ENCODE data around the gene MINDY3.
"Not testable (repeated sequence)": the region's sequence is repeated elsewhere in the genome, so short reads cannot be mapped to it uniquely, and the experiment has no call there.

Gene MINDY3

DNA sequence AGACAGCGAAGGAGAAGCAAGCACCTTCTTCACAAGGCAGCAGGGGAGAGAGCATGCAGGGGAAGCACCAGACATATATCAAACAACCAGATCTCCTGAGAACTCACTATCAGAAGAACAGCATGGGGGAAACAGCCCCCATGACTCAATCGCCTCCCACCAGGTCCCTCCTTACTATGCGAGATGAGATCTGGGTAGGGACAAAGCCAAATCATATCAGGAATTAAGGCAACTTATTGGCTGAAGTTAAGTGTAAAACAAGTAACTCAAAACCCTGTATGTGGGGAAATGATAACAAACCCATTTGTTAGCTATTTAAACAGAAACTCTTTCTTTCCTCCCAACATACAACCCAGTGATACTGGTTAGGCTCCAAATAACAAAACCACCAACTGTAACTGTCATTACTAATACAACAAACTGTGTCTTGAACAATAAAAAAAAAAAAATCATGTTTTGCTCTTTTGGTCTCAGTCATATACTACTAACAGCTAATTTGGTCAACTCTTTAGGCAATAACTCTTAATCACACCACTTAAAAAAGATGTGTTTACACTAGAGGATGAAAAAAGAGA, 57.8 kb downstream of the MINDY3 start:
- DNase-seq = no peak

DNA sequence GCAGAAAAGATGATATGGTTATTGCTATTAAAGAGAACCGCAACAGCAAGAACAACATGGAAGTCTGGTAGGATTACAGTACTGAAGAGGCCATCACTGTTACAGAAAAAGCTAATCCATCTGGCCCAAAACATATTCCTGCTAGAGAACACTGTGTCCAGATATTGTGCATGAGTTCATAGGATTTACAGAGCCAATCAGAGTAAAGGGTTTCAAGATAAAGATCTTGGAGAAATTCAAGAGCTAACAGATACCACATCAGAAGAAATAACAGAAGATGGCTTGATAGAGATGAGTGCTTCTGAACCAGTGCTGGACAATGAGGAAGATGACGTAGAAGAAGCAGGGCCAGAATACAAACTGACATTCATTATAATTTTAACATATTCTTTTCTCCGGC, 58.7 kb downstream of the MINDY3 start:
- no peak for DNase-seq

DNA sequence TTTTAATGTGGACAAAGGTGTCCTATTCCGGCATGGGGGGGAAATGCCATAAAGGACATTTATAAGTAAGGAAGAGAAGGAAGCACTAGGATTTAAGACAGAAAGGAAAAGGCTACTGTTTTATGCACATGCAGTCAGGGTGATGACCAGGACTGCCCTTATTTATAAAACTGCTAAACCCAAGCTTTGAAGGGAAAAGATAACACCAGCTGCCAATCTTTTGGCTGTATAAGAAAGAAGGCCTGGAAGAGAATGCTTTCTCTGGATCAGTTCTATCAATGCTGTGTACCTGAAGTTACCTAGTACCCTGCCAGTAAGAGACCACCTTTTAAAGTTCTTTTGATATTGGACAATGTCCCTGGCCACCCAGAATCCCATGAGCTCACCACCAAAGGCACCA, 59.2 kb downstream of the MINDY3 start:
- no peak for DNase-seq

DNA sequence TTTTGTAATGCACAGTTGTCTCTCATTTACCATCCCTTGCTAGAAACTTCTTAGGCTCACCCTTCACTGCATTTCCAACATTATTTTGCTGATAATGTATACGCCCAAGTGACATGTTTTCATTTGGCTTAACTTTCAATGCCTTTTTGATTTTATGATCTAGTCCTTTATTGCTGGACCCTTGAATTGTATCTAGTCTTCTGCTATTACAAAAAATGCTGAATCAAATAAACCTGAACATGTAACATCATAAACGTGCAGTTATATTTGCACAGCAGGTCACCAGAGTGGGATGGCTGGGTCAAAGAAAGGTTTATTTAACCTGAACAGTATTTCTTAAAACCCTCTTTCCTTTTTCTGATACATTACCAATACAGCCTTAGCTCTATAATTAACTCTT, 63.0 kb downstream of the MINDY3 start:
- no peak for DNase-seq

DNA sequence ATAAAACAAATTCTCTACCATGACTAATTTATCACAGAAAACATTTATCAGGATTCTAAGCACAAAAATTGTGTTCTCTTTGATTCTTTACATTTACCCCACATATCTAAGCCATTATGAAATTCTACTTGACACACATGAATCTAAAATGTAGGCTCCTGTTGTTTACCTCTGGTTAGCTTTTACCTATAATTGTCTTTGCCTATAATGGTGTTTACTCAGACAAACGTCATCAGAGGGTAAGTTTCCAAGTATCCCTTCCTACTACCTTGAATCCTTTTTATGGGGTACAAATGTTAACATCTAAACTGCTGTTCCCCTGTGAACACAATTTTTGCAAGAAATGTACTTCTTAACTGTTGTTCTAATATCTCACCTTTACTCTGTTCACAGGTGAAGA, 63.5 kb downstream of the MINDY3 start:
- no peak for DNase-seq

DNA sequence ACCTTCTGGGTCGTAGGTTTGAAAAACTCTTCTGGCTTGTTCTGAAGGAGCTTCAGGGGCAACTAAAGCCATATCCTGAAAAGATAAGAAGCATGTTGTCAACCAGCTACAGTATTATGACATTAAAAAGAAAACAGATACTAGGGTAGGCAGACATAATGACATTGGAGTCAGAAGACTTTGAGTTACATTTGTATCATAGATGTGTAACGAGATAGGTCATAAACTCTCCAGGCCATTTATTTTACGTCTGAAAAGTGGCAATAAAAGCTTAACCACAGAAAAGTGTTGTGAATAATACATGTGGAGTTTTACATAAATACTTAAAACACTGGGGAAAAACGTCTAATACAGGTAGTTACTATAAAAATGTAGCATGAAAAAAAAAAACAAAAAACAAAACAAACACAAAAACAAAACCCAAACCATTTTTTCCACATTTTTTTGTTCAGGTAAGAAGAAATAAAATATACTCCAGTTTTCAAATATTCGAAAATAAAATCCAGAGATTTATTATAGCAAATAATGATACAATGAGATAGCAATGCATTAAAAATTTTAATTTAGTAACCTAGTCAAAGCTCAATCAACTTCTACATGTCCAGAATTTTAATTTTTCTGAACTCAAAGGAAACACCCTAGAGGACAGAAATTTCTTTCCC, 64.1 kb downstream of the MINDY3 start:
- DNase-seq = no peak

DNA sequence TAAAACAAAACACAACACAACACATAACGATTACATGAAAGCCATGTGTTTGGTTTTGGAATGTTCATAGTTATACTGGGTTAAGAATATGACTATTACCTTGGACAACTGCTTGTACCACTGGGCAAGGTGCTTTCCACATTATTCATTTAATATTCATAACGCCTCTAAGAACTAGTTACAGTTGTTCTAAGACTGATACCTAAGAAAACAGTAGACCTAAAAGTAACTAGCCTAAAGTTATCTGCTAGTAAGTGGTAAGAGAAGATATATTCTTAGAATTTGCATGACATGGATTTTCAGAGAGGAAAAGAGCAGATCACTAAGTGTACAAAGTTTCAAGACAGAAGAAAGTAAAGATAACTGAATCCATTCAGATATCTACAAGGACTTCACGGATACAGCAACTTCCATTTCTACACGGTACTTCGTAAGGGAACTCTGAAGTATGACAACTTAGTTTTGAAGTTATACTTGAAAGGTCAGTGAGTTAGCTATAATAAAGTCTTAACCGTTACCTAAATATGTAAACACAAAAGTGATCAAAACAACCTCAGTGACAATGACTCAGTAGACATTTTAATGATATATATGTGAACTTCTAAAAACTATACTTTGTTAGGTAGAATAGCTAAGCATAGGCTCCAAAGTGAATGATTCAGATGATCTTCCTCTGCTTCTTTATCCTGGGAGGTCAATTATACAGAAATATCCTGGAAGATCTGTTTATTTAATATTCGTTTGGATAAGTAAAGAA, 65.1 kb downstream of the MINDY3 start:
- no peak for DNase-seq

DNA sequence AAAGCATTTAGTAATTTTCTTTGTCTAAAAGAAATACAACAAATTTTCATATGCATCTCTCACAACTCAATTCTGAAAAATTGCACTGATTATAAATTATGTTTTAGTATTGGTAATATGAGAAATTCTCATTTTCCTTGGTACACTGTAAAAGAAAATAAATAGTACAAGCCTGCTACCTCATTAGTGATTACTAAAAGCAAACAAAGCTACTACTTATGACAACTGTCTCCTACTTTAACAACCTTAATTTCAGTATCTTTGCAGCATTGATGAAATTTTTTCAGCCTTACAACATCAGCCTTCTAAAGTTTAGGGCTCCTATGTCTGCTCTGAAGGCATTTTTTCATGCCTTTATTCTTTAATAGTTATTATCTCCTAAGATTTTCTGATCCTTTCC, 65.7 kb downstream of the MINDY3 start:
- no peak for DNase-seq

DNA sequence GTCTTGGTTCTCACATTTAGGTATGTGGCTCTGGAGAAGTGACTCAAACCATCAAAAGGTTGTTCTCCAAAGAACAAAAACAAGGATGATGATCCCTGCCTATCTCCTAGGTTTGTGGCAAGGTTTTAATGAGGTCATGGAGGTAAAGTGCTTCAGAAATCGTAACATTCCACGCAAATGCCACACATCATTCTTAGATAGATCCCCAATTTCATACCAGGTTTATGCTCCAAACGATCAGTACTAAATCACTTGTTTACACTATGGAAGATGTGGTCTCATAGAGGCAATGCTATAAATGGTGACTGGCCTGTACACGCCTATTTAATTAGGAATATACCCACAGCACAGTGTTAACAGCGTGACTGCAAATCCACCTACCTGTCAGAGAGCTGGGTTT, 66.6 kb downstream of the MINDY3 start:
- DNase-seq = no peak

DNA sequence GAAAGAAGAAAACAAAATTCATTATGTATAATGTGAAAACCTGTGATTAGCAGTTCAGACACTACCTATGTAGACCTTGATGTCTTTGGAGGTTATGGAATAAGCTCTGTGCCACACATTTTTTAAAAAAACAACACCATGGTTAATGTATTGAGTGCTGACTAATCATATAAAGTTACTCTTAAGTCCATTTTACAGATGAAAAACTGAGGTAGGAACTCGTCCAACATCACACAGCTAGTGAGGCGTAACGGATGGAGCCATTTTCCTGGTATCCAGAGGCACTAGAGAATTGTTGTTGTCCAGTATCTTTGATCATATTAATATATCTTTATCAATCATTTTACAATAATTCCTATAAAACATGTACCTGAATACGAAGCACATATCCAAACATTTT, 67.5 kb downstream of the MINDY3 start:
- DNase-seq = no peak

DNA sequence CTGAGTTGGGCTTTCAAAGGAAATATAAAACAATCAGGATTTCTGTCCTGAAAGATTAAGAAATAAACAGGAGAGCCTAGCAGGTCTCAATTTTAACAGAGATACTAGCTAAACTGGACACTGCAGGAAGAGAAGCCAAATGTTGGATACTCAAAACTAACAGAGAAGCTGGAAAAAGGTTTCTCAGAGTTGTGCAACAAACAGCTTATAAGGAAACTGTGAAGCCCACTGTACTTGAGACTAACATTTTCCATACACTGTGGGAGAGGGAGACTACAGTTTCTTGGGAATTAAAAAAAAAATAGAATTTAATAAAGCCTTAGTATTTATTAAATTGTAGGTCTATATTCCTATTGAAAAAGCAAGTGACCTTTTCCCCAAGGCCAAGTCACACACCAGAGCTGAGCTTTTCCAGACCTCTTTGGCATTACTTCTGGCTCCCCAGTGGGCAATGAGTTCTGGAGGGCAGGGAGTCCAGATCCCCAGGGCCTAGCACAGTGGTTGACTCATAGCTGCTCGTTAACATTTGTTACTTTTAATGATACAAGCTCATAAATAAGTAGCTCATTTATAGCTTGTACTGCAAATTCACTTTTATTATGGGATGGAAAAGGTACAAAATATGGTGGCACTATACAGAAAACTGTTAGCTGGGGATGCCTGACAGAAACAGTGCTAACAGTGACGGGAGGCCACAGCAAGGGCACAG, 68.3 kb downstream of the MINDY3 start:
- no peak for DNase-seq

DNA sequence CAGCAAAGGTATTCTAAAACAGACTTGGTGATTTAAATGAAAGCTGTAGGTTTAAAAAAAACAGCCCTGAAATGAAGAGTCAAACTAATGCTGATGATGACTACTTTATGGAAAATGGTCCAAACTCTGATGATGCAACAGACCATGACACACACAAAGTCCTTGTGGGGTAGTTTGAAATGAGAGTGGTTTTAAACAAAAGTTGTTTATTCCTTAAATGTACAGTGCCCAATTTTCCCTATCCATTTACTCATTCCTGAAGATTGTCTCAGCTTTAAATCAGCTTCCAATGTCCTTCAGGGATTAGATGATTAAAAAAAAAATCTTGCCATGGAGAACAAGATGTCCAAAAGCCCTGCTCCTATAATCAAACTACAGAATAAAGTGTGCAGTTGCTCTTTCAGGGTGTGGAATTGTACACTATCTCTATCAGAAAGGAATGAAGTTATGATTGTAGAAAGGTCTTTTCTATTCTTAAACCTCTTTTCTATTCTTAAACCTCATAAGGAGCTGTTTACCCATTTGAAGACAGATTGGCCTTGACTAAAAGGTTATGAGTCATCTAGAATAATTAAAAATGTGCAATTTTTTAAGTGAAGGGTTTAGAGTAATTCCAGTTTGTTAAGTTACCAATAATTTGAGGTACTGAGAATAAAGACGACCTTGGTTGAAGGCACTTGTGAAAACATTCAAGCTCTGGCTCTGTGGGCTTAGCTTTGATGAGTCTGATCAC, 70.3 kb downstream of the MINDY3 start:
- DNase-seq = no peak

DNA sequence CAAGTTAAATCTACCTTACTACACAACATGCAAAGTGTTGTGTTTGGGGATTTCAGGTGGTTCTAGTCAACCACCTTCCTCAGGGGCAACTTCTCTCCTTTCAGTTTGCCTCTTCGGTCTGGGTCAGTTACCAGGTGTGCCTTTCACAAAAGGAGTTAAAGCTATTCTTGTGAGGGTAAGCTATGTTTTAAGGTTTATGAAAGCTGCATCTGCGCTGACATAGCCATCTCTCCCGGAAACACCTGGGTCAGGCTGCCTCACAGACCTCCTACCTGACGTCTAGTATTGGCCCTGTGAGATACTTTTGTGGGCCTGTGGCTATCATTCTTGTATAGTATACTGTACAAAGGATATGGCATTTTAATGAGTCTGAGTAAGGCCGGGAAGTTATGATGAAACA, 72.9 kb downstream of the MINDY3 start:
- no peak for DNase-seq

DNA sequence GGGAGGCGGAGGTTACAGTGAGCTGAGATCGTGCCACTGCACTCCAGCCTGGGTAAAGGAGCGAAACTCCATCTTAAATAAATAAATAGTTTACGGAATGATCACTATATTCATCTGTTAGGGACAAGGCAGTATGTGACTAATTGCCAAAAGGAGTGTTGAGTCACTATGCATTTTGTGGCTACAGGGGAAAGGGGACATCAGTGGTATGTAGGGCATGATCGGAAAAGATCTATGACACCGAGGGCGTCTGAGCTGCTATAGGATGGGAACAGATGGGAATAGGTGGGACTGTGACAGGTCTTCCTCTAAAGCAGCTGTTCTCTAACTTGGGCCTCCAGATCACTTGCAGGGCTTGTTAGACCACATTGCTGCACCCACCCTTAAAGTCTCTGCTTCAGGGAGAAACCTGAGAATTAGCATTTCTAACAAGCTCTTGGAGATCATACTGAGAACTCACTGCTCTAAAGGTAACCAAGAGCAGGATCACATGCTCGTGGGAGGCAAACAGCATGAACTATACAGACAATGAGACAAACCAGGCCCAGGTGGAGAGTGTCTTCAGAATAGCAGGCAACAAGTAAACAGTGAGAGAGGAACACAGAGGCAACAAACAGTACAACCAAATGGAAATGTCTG, 75.5 kb downstream of the MINDY3 start:
- no peak for DNase-seq

DNA sequence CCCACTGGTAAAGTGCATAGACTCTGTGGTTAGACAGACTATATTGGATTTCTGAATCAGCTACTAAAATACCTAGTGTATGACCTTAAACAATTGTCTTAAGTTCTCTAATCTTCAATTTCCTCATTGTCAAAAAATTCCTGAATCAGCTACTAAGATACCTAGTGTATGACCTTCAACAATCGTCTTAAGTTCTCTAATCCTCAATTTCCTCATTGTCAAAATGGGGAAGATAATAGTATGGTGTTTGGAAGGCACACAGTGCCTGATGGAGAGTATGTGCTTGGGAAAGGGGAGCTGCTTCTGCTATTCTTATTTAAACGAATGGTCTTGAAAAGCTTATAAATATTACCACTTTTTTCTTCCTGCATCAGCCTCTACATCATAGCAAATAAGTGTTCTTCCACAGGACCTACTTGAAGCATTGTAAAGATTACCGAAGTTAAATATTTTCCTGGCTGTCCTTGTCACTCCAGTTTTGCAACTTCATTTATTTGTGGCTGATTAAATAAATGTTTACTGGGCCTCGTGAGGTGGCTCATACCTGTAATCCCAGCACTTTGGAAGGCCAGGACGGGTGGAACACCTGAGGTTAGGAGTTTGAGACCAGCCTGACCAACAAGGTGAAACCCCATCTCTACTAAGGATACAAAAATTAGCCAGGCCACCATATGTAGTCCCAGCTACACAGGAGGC, 76.2 kb downstream of the MINDY3 start:
- DNase-seq = no peak

DNA sequence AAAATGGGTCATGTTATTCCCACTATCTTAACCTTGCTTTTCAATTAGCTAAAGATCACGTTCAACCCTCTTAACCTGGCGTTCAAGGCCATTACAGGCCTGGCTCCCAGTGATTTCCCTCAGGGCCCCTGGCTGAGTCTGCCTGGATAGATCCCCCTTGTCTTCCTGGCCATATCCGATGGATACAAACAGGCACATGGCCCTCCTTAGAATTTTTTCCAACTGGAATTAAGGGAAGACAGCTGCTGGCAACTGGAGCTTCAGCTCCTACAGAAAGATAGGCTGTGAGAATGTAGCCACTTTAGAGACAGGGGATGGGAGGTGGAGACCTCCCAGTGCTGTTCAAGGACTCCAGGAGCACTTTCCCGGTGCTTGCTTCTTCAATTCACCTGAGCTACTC, 77.5 kb downstream of the MINDY3 start:
- DNase-seq = no peak

DNA sequence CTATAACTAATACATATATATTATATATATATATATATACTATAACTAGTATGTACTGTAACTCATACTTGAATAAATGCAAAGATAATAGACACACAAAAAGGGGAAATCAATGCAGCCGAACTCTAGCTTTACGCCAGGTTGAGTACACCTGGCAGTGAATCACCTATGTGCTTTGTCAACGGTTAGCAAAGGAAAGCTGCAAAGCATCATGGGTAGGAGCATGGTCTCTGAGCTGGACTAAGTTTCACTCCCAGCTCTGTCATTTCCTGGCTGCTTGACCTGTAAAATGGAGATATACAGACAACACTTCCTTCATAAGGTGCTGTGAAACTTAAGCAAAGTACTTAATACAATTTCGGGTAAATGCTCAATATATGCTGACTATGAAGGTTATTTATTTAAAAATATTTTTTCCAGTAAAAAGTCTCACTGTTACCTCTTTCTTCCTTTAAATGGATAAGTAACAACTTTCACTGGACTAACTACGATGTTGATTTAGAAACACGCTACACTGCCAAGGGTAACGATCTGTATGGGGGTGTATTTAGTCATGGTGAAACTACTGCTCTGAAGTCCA, 78.8 kb downstream of the MINDY3 start:
- DNase-seq = no peak

DNA sequence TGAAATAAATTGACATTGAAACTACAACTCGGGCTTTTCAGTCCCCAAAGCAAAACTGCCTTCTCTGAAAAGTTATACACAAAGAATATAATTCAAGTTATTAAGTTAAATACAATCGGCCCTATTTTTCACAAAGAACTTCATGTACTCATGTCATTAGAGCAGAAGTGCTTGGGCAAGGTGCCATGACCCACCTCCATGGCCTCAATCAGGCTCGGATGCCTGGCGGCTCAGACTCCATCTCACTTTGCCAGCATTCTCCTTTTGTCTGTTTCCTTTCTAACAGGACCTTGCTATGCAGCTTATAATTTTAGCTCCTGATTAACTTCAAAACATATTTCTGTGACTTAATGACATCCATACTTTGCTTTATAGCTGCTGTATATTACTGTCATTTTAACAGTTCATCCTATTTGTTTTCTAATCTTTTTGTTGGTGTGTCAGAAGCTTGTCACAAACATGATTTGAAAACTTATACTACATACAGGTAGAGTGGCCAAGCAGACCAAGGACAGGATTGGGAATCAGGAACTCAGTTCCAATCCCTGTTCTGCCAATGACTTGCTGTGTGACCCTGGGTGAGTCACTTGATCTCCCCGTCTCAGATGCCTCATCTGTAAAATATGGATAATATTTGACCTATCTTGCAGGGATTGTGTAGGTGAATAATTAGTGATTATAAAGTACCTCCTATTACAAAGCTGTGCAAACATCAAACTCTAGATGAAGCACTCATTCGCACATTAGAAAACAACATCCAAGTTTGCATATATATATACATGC, 79.8 kb downstream of the MINDY3 start:
- DNase-seq = no peak

DNA sequence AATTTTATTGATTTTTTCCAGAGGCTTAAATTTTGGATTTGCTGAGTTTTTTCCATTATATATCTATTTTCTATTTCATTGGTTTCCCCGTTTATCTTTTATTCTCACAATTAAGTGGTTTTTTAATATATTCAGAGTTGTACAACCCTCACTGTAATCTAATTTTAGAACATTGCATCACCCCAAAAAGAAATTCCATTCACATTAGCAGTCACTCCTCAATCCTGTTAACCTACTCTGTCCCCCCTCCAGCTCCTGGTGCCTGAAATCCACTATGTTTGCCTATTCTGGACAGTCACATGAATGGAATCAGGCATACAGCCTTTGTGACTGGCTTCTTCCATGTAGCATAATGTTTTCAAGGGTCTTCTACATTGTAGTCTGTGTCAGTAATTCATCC, 84.8 kb downstream of the MINDY3 start:
- no peak for DNase-seq

DNA sequence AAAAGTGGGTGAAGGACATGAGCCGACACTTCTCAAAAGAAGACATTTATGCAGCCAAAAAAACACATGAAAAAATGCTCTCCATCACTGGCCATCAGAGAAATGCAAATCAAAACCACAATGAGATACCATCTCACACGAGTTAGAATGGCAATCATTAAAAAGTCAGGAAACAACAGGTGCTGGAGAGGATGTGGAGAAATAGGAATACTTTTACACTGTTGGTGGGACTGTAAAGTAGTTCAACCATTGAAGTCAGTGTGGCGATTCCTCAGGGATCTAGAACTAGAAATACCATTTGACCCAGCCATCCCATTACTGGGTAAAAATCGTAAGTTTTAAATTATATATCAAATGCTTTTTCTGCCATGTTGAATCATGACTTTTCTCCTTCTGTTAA, 85.8 kb downstream of the MINDY3 start:
- DNase-seq = not testable (repeated sequence)

All from activated naive CD4-positive, alpha-beta T cell (primary cell).